GM12878 (cell line): Measurements from ENCODE around the gene CILP2. TPM values are rescaled to one million over a fixed set of nuclear protein-coding genes. Genes with fewer than 3 reads are reported as not detected.

Experiments
- ATAC-seq: fragments of 200-7000 bp; cut with Tn5 transposase; 3 replicates; pipeline ENCODE4 v1.9.1; 2020; ENCODE audit warnings: mild to moderate bottlenecking, moderate library complexity
- BruUV-seq: library from RNA; stranded (reverse); fragments of 400-500 nt; replicated peaks from 2 replicates; lab custom pipeline; 2021; lab: Mats Ljungman, UMichigan
- CTCF ChIA-PET: fragments of 300-600 bp; sonication (Branson Sonifier 250); formaldehyde crosslinking; extraction: SDS; loops from one replicate; lab custom pipeline; 2021; ENCODE audit warnings: inconsistent platforms; lab: Yijun Ruan, JAX
- POLR2A ChIA-PET: fragments of 350-600 bp; formaldehyde crosslinking; extraction: SDS; loops from one replicate; lab custom pipeline; 2021; ENCODE audit warnings: inconsistent platforms; lab: Charles Lee
- RAD21 ChIA-PET: fragments of 300-600 bp; sonication (Branson Sonifier 250); formaldehyde crosslinking; loops from one replicate; lab custom pipeline; 2023; ENCODE audit warnings: antibody characterized with exemption; ENCODE audit not compliant: unreplicated experiment; lab: Charles Lee
- SMC1A ChIA-PET: fragments of 300-600 bp; sonication (Branson Sonifier 250); formaldehyde crosslinking; loops from one replicate; lab custom pipeline; 2023; ENCODE audit not compliant: unreplicated experiment, uncharacterized antibody; lab: Charles Lee
- DNase-seq: peaks from one replicate; pipeline ENCODE4 v3.0.0-alpha.2; 2011; ENCODE audit warnings: low read depth, low spot score
- FAIRE-seq: peaks from 3 replicates; lab custom pipeline; 2011; peaks lifted over from hg19 to GRCh38; lab: Jason Lieb, UNC
- H2AFZ ChIP-seq: 2 replicates; pipeline ENCODE4 v1.6.0; 2011; ENCODE audit warnings: low read depth, low read length, control low read depth; ENCODE audit not compliant: control insufficient read depth
- H3K27ac ChIP-seq: 2 replicates; pipeline ENCODE4 v1.5.1; 2011; ENCODE audit warnings: control low read depth; ENCODE audit not compliant: control insufficient read depth, insufficient read depth
- H3K27me3 ChIP-seq, 2 experiments: replicated peaks in 1 of 2; 2 replicates each; pipeline versions ENCODE4 v1.6.0 to v1.6.1; 2011; ENCODE audit warnings: low read length in 1 of 2; ENCODE audit not compliant: control insufficient read depth in 2 of 2, insufficient read depth in 2 of 2
- H3K36me3 ChIP-seq, 2 experiments: 2 replicates each; pipeline ENCODE4 v1.5.1; 2011; ENCODE audit warnings: low read length in 1 of 2; ENCODE audit not compliant: control insufficient read depth in 2 of 2, insufficient read depth in 2 of 2
- H3K4me1 ChIP-seq: 2 replicates; pipeline ENCODE4 v1.6.1; 2011; ENCODE audit warnings: mild to moderate bottlenecking, low read length, moderate library complexity, mixed read lengths; ENCODE audit not compliant: control insufficient read depth, insufficient read depth
- H3K4me2 ChIP-seq: 2 replicates; pipeline ENCODE4 v1.6.0; 2011; ENCODE audit warnings: control low read depth; ENCODE audit not compliant: control insufficient read depth, insufficient read depth
- H3K4me3 ChIP-seq: fragments of 200-600 bp; sonication (generic); 2 replicates; pipeline ENCODE4 v1.5.1; 2016
- H3K79me2 ChIP-seq: 2 replicates; pipeline ENCODE4 v1.6.0; 2011; ENCODE audit warnings: low read length; ENCODE audit not compliant: control insufficient read depth, insufficient read depth
- H3K9ac ChIP-seq: 2 replicates; pipeline ENCODE4 v1.8.0; 2011; ENCODE audit warnings: low read length, control low read depth, mixed read lengths; ENCODE audit not compliant: control insufficient read depth, insufficient read depth
- H3K9me3 ChIP-seq: replicated peaks from 3 replicates; pipeline ENCODE4 v1.5.1; 2011; ENCODE audit warnings: mild to moderate bottlenecking, low read length; ENCODE audit not compliant: control insufficient read depth, insufficient read depth
- H4K20me1 ChIP-seq: 2 replicates; pipeline ENCODE4 v1.6.0; 2011; ENCODE audit not compliant: control insufficient read depth, insufficient read depth
- CHD1 ChIP-seq: IDR thresholded peaks from 2 replicates; pipeline ENCODE4 v1.6.1; 2012; ENCODE audit warnings: low read depth, low read length, improper control_type of control experiment
- EGR1 ChIP-seq, 2 experiments: IDR thresholded peaks; 1 replicate in 1 of 2; 2 replicates in 1 of 2; pipeline ENCODE4 v1.6.1; 2011 to 2012; ENCODE audit warnings: low read depth in 2 of 2, low read length in 2 of 2, borderline replicate concordance in 1 of 2, mild to moderate bottlenecking in 1 of 2, moderate library complexity in 1 of 2
- FOXK2 ChIP-seq: fragments of 450-650 bp; IDR thresholded peaks from 2 replicates; pipeline ENCODE4 v1.6.1; 2017; ENCODE audit warnings: mild to moderate bottlenecking, moderate library complexity
- GABPA ChIP-seq: IDR thresholded peaks from 2 replicates; pipeline ENCODE4 v1.6.1; 2014; ENCODE audit warnings: antibody characterized with exemption, low read depth, mild to moderate bottlenecking, inconsistent platforms
- HDGF ChIP-seq: fragments of 450-650 bp; IDR thresholded peaks from 2 replicates; pipeline ENCODE4 v1.6.1; 2016; ENCODE audit warnings: antibody characterized with exemption
- RFX5 ChIP-seq: IDR thresholded peaks from 2 replicates; pipeline ENCODE4 v1.6.1; 2011; ENCODE audit warnings: low read depth, low read length, improper control_type of control experiment
- SMC3 ChIP-seq: IDR thresholded peaks from 2 replicates; pipeline ENCODE4 v1.6.1; 2011; ENCODE audit warnings: low read length, improper control_type of control experiment, borderline replicate concordance
- SREBF2 ChIP-seq: IDR thresholded peaks from 2 replicates; pipeline ENCODE4 v1.6.1; 2012; ENCODE audit warnings: mild to moderate bottlenecking, low read length
- WRNIP1 ChIP-seq: IDR thresholded peaks from 2 replicates; pipeline ENCODE4 v1.6.1; 2011; ENCODE audit warnings: low read depth, low read length, improper control_type of control experiment, borderline replicate concordance
- YY1 ChIP-seq: IDR thresholded peaks from 2 replicates; pipeline ENCODE4 v1.6.1; 2011; ENCODE audit warnings: low read depth, mild to moderate bottlenecking, low read length
- WGBS: methylation state at CpG from one replicate; pipeline ENCODE4 v1.1.6; 2016; ENCODE audit warnings: low lambda C conversion rate; ENCODE audit not compliant: insufficient replicate concordance, insufficient coverage; ENCODE audit errors: missing lambda C conversion rate; 5-methylcytosine and 5-hydroxymethylcytosine counted together
- in situ Hi-C: fragments of 300-500 bp; cut with MboI; formaldehyde crosslinking; loops from 9 replicates; pipeline ENCODE4 v1.14.3; 2018; ENCODE audit warnings: mixed read lengths
- intact Hi-C: fragments of 100-400 bp; cut with micrococcal nuclease; formaldehyde crosslinking; loops from one replicate; pipeline ENCODE4 v1.14.2; 2022; ENCODE audit not compliant: unreplicated experiment
- polyA plus RNA-seq, 11 experiments: library from polyadenylated mRNA; depleted of rRNA in 4 of 11; unstranded in 6 of 11; stranded (reverse) in 5 of 11; fragments of >200 nt; fragmentation: Nextera tagmentation in 4 of 11; fragmentation: Illumina TruSeq in 1 of 11; extraction: Ambion mirVana in 4 of 11; extraction: Trizol in 1 of 11; gene quantifications; 1 replicate in 1 of 11; 2 replicates in 10 of 11; pipeline versions ENCODE4 v1.2.1 to v1.2.3, GENCODE V29; 2011 to 2016; ENCODE audit warnings: inconsistent platforms in 2 of 11, missing spikeins in 2 of 11, low read depth in 1 of 11
- total RNA-seq, 4 experiments: library from RNA; depleted of rRNA in 3 of 4; stranded (reverse); fragments of >200 nt in 3 of 4; fragmentation: Illumina TruSeq in 1 of 4; extraction: Trizol in 1 of 4; gene quantifications; 2 replicates each; pipeline versions ENCODE4 v1.2.1 to v1.2.3, GENCODE V29; 2013 to 2021
- TF ChIP-seq, protein P1 (sequence below): fragments of 450-650 bp; formaldehyde crosslinking; IDR thresholded peaks from 2 replicates; pipeline ENCODE4 v1.4.0; 2020; ENCODE audit warnings: mild to moderate bottlenecking, moderate library complexity
- TF ChIP-seq, protein P2 (sequence below): fragments of 450-650 bp; IDR thresholded peaks from 2 replicates; pipeline ENCODE4 v1.6.1; 2016; ENCODE audit warnings: mild to moderate bottlenecking, moderate library complexity, borderline replicate concordance

CILP2 gene
- total and polyA plus RNA-seq, 10 of the 15 experiments (the other 5 are each of a cell fraction or from before 2014, with no cell fraction given): 0.05 to 0.08 (median 0.06) TPM; not detected in 6

DNA sequence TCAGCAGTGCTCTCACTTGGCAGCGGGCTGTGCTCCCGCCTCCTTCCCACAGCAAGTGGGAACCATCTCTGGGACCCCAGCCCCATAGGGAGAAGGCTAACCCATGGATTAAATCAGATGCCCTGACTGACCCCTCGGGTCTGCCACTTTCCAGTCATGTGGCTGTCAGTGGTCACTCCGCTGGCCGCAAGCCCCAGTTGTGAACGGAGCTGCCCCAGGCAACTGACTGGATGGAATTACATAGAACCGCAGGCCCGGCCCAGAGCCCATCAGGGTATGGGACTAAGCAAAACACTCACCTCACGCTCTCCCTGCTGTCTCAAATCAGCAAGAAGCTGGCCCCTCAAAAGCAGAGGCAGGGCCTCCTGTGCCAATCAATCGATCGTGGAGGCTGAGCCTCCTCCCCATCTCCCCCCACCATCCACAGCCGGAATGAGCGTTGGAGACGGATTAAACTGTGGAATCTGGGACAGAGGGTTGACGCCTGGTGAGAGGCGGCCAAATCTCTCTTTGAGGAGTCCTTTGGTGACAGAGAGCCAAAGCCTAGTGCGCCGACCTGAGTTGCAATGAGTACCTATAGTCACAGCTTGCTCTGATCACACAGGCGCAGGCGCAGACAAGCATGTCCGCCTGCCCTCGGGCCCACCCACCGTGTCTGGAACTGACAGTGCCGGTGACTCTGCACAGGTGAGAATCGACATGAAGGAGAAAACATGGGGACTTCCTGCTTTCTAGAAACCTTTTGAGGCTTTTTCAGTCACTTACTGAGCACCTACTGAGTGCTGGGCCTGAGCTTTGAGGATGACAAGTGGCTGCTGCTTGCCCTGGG is 41.7 kb downstream of the CILP2 start:
- intact Hi-C loops (no loop called here), in situ Hi-C loops (no loop called here)
- no TSS peak for BruUV-seq
- POLR2A ChIA-PET: no interaction called here
- SMC1A ChIA-PET: interaction anchor here (0.9 kb wide), 1 partner anchor 12 kb away, joined by 3 read pairs; no protein-coding TSS in a partner anchor
- H3K27me3 ChIP-seq: no peaks in the 10 kb centered on the region
- no peak overlapping the region for H2AFZ ChIP-seq
- no peak overlapping the region for H3K4me3 ChIP-seq
- CTCF ChIA-PET: interaction anchor here (0.8 to 2.2 kb wide), 4 partner anchors 11 to 47 kb away, joined by 3 to 10 read pairs (median 4); no protein-coding TSS in a partner anchor
- DNase-seq (no peak), ATAC-seq (no peak), FAIRE-seq (no peak)
- no peaks in the 10 kb centered on the region; a peak in 1 of 4 replicates for H3K36me3 ChIP-seq
- no peaks in the 10 kb centered on the region for H3K79me2 ChIP-seq
- H3K9ac ChIP-seq: no peak overlapping the region
- H3K27ac ChIP-seq: no peak overlapping the region
- 88% methylated on average over 25 of the region's 25 CpGs for WGBS
- no peak overlapping the region for H3K4me2 ChIP-seq
- RAD21 ChIA-PET: no interaction called here
- TF ChIP-seq, protein P1, sequence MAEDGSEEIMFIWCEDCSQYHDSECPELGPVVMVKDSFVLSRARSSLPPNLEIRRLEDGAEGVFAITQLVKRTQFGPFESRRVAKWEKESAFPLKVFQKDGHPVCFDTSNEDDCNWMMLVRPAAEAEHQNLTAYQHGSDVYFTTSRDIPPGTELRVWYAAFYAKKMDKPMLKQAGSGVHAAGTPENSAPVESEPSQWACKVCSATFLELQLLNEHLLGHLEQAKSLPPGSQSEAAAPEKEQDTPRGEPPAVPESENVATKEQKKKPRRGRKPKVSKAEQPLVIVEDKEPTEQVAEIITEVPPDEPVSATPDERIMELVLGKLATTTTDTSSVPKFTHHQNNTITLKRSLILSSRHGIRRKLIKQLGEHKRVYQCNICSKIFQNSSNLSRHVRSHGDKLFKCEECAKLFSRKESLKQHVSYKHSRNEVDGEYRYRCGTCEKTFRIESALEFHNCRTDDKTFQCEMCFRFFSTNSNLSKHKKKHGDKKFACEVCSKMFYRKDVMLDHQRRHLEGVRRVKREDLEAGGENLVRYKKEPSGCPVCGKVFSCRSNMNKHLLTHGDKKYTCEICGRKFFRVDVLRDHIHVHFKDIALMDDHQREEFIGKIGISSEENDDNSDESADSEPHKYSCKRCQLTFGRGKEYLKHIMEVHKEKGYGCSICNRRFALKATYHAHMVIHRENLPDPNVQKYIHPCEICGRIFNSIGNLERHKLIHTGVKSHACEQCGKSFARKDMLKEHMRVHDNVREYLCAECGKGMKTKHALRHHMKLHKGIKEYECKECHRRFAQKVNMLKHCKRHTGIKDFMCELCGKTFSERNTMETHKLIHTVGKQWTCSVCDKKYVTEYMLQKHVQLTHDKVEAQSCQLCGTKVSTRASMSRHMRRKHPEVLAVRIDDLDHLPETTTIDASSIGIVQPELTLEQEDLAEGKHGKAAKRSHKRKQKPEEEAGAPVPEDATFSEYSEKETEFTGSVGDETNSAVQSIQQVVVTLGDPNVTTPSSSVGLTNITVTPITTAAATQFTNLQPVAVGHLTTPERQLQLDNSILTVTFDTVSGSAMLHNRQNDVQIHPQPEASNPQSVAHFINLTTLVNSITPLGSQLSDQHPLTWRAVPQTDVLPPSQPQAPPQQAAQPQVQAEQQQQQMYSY (CRISPR knock-in tag): no peak
- TF ChIP-seq EGR1 (IDR thresholded peaks at IDR 0.05; ENCODE audit: borderline replicate concordance in 1 of 2, low read depth in 2 of 2, low read length in 2 of 2): no peak
- TF ChIP-seq YY1: no peak
- TF ChIP-seq FOXK2: no peak
- TF ChIP-seq CHD1: no peak
- TF ChIP-seq, protein P2, sequence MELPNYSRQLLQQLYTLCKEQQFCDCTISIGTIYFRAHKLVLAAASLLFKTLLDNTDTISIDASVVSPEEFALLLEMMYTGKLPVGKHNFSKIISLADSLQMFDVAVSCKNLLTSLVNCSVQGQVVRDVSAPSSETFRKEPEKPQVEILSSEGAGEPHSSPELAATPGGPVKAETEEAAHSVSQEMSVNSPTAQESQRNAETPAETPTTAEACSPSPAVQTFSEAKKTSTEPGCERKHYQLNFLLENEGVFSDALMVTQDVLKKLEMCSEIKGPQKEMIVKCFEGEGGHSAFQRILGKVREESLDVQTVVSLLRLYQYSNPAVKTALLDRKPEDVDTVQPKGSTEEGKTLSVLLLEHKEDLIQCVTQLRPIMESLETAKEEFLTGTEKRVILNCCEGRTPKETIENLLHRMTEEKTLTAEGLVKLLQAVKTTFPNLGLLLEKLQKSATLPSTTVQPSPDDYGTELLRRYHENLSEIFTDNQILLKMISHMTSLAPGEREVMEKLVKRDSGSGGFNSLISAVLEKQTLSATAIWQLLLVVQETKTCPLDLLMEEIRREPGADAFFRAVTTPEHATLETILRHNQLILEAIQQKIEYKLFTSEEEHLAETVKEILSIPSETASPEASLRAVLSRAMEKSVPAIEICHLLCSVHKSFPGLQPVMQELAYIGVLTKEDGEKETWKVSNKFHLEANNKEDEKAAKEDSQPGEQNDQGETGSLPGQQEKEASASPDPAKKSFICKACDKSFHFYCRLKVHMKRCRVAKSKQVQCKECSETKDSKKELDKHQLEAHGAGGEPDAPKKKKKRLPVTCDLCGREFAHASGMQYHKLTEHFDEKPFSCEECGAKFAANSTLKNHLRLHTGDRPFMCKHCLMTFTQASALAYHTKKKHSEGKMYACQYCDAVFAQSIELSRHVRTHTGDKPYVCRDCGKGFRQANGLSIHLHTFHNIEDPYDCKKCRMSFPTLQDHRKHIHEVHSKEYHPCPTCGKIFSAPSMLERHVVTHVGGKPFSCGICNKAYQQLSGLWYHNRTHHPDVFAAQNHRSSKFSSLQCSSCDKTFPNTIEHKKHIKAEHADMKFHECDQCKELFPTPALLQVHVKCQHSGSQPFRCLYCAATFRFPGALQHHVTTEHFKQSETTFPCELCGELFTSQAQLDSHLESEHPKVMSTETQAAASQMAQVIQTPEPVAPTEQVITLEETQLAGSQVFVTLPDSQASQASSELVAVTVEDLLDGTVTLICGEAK: no peak
- no peak for TF ChIP-seq HDGF
- no peak for TF ChIP-seq SREBF2
- TF ChIP-seq WRNIP1: no peak
- no peak for TF ChIP-seq SMC3
- TF ChIP-seq GABPA: no peak
- TF ChIP-seq RFX5: no peak
- H3K9me3 ChIP-seq: no peaks in the 10 kb centered on the region
- no peaks in the 10 kb centered on the region for H3K4me1 ChIP-seq
- no peaks in the 10 kb centered on the region for H4K20me1 ChIP-seq
